HepG2 (cell line): Measurements from ENCODE around the gene ZNF343. TPM values are rescaled to one million over a fixed set of nuclear protein-coding genes. Genes with fewer than 3 reads are reported as not detected.

ENCODE experiments used
- CTCF ChIP-seq: sonication (generic); formaldehyde crosslinking; IDR thresholded peaks from 2 replicates; pipeline ENCODE4 v1.5.0; 2020; ENCODE audit warnings: mild to moderate bottlenecking, missing genetic modification reagents, moderate library complexity
- ELF1 ChIP-seq: sonication (generic); formaldehyde crosslinking; IDR thresholded peaks from 2 replicates; pipeline ENCODE4 v1.4.0; 2020; ENCODE audit warnings: missing genetic modification reagents
- ETS1 ChIP-seq: sonication (generic); formaldehyde crosslinking; IDR thresholded peaks from 2 replicates; pipeline ENCODE4 v1.4.0; 2020; ENCODE audit warnings: missing genetic modification reagents
- HMG20B ChIP-seq: conservative IDR thresholded peaks from 2 replicates; pipeline ENCODE4 v1.6.1; 2016; ENCODE audit warnings: missing genetic modification reagents, missing compliant biosample characterization
- HNRNPK ChIP-seq: fragments of 200-400 bp; formaldehyde crosslinking; IDR thresholded peaks from 2 replicates; pipeline ENCODE4 v1.6.1; 2018; ENCODE audit warnings: low read length, low read depth, moderate library complexity, mild to moderate bottlenecking; ENCODE audit not compliant: poor library complexity, severe bottlenecking
- HOXA3 ChIP-seq: sonication (generic); formaldehyde crosslinking; IDR thresholded peaks from 2 replicates; pipeline ENCODE4 v1.5.0; 2020; ENCODE audit warnings: missing genetic modification reagents
- IRF1 ChIP-seq: sonication (generic); formaldehyde crosslinking; IDR thresholded peaks from 2 replicates; pipeline ENCODE4 v1.4.0; 2020; ENCODE audit warnings: low read depth, mild to moderate bottlenecking, missing genetic modification reagents
- KAT8 ChIP-seq: IDR thresholded peaks from 2 replicates; pipeline ENCODE4 v1.6.1; 2016; ENCODE audit warnings: missing genetic modification reagents, missing compliant biosample characterization
- KDM2A ChIP-seq: sonication (generic); formaldehyde crosslinking; IDR thresholded peaks from 2 replicates; pipeline ENCODE4 v1.4.0; 2020; ENCODE audit warnings: low read depth, missing genetic modification reagents, borderline replicate concordance
- MZF1 ChIP-seq: sonication (generic); formaldehyde crosslinking; IDR thresholded peaks from 2 replicates; pipeline ENCODE4 v1.8.1; 2023; ENCODE audit warnings: mild to moderate bottlenecking, missing genetic modification reagents, borderline replicate concordance
- RNF2 ChIP-seq: fragments of 450-650 bp; conservative IDR thresholded peaks from 2 replicates; pipeline ENCODE4 v1.6.1; 2016; ENCODE audit warnings: low read depth
- SPEN ChIP-seq: sonication (generic); formaldehyde crosslinking; IDR thresholded peaks from 2 replicates; pipeline ENCODE4 v1.5.1; 2020; ENCODE audit warnings: low read depth, mild to moderate bottlenecking, missing genetic modification reagents
- THYN1 ChIP-seq: sonication (generic); formaldehyde crosslinking; IDR thresholded peaks from 2 replicates; pipeline ENCODE4 v1.8.1; 2023; ENCODE audit warnings: low read depth, mild to moderate bottlenecking, moderate library complexity, missing genetic modification reagents, borderline replicate concordance
- TRIM24 ChIP-seq: sonication (generic); formaldehyde crosslinking; IDR thresholded peaks from 2 replicates; pipeline ENCODE4 v1.8.0; 2022; ENCODE audit warnings: mild to moderate bottlenecking, missing genetic modification reagents
- ZKSCAN5 ChIP-seq: sonication (generic); formaldehyde crosslinking; IDR thresholded peaks from 2 replicates; pipeline ENCODE4 v1.5.1; 2020; ENCODE audit warnings: mild to moderate bottlenecking, missing genetic modification reagents
- ZNF512 ChIP-seq: sonication (generic); formaldehyde crosslinking; IDR thresholded peaks from 2 replicates; pipeline ENCODE4 v1.4.0; 2020; ENCODE audit warnings: mild to moderate bottlenecking, missing genetic modification reagents
- ZNF780A ChIP-seq: sonication (generic); formaldehyde crosslinking; IDR thresholded peaks from 2 replicates; pipeline ENCODE4 v1.8.0; 2022; ENCODE audit warnings: mild to moderate bottlenecking, missing genetic modification reagents, moderate library complexity
- polyA plus RNA-seq, 8 experiments: library from polyadenylated mRNA; depleted of rRNA in 3 of 8; stranded (reverse) in 7 of 8; unstranded in 1 of 8; fragments of >200 nt; fragmentation: Illumina TruSeq in 4 of 8; extraction: Trizol in 4 of 8; gene quantifications; 2 replicates each; pipeline versions ENCODE4 v1.2.1 to v1.2.3, GENCODE V29; 2011 to 2016; ENCODE audit warnings: low read depth in 4 of 8, missing spikeins in 1 of 8, mixed read lengths in 1 of 8; ENCODE audit not compliant: insufficient read depth in 1 of 8
- total RNA-seq, 5 experiments: library from RNA; depleted of rRNA; stranded (reverse); fragments of >200 nt; fragmentation: Illumina TruSeq; extraction: Trizol; gene quantifications; 2 replicates each; pipeline ENCODE4 v1.2.3, GENCODE V29; 2016; ENCODE audit warnings: low read depth in 1 of 5
- TF ChIP-seq, protein P1 (sequence below): sonication (generic); formaldehyde crosslinking; IDR thresholded peaks from 2 replicates; pipeline ENCODE4 v1.4.0; 2020; ENCODE audit warnings: missing genetic modification reagents, borderline replicate concordance

Gene ZNF343
- total and polyA plus RNA-seq, 2 of the 13 experiments (the other 11 are each of a cell fraction or from before 2014, with no cell fraction given), result 16.4 to 22.1 TPM

DNA sequence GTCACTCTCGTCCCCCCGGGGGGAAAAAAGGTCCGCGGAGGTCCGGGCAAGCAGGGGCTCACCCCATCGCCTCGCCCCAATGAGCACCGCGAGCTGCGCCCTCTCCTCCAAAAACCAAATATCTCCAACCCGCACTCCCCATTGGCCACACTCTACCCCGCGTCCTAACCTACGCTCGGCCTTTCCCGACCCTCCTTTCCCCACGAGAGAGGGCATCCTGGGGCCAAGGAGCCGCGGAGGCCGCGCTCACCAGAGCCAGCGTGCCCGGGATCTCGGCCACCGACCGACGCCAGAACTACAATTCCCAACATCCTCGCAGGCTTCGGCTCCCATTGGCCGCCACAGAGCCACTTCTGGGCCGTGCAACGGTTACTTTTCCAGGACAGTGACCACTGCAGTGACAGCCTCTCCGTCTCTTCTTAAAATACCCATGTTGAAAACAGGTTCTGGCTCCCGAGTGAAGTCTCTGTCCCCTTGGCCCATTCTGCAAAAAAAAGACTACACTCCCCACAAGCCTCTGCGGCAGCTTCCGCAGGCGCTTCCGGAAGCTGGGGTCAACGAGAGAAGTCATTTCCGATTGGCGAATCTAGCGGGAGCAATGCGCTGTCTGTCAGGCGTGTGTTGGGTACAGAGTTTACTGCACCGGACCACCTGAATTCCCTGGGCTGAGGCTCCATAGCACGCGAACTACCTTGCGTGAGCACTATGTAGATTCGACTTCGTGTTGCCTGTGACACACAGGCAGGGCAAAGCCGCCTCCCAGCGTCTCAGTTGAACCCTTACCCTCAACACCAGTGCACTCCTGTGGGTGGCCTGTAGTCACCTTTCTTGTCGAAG, at the start of gene ZNF343 (continued):
- TF ChIP-seq KAT8 (CRISPR knock-in tag) (peak; percentile 97), RNF2 (peak; percentile 95), MZF1 (CRISPR knock-in tag) (peak; percentile 96), ZNF512 (CRISPR knock-in tag) (no peak), SPEN (CRISPR knock-in tag) (peak; percentile 68), CTCF (CRISPR knock-in tag) (peak; percentile 44), ELF1 (CRISPR knock-in tag) (peak; percentile 97), ZKSCAN5 (CRISPR knock-in tag) (peak; percentile 62; the same call in 1 of the 2 replicates), HNRNPK (no peak), THYN1 (CRISPR knock-in tag) (no peak), ETS1 (no peak), HMG20B (CRISPR knock-in tag) (peak; percentile 13; the same call in 1 of the 2 replicates), IRF1 (no peak), KDM2A (peak; percentile 84; the same call in 1 of the 2 replicates), HOXA3 (CRISPR knock-in tag) (peak; percentile 94), TRIM24 (CRISPR knock-in tag) (no peak), ZNF780A (CRISPR knock-in tag) (no peak)
- TF ChIP-seq, protein P1, sequence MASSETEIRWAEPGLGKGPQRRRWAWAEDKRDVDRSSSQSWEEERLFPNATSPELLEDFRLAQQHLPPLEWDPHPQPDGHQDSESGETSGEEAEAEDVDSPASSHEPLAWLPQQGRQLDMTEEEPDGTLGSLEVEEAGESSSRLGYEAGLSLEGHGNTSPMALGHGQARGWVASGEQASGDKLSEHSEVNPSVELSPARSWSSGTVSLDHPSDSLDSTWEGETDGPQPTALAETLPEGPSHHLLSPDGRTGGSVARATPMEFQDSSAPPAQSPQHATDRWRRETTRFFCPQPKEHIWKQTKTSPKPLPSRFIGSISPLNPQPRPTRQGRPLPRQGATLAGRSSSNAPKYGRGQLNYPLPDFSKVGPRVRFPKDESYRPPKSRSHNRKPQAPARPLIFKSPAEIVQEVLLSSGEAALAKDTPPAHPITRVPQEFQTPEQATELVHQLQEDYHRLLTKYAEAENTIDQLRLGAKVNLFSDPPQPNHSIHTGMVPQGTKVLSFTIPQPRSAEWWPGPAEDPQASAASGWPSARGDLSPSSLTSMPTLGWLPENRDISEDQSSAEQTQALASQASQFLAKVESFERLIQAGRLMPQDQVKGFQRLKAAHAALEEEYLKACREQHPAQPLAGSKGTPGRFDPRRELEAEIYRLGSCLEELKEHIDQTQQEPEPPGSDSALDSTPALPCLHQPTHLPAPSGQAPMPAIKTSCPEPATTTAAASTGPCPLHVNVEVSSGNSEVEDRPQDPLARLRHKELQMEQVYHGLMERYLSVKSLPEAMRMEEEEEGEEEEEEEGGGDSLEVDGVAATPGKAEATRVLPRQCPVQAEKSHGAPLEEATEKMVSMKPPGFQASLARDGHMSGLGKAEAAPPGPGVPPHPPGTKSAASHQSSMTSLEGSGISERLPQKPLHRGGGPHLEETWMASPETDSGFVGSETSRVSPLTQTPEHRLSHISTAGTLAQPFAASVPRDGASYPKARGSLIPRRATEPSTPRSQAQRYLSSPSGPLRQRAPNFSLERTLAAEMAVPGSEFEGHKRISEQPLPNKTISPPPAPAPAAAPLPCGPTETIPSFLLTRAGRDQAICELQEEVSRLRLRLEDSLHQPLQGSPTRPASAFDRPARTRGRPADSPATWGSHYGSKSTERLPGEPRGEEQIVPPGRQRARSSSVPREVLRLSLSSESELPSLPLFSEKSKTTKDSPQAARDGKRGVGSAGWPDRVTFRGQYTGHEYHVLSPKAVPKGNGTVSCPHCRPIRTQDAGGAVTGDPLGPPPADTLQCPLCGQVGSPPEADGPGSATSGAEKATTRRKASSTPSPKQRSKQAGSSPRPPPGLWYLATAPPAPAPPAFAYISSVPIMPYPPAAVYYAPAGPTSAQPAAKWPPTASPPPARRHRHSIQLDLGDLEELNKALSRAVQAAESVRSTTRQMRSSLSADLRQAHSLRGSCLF (CRISPR knock-in tag), result no peak
